Neuron (in vitro differentiated cells): ENCODE measurements around the gene TNPO1.

Experiments
- H2AFZ ChIP-seq: one replicate; pipeline ENCODE4 v1.6.1; 2013; ENCODE audit warnings: low read depth, mild to moderate bottlenecking, inconsistent platforms, low read length, moderate library complexity
- H3K27me3 ChIP-seq: one replicate; pipeline ENCODE4 v1.6.1; 2013; ENCODE audit warnings: low read length; ENCODE audit not compliant: insufficient read depth
- H3K36me3 ChIP-seq: one replicate; pipeline ENCODE4 v1.6.1; 2013; ENCODE audit warnings: low read length; ENCODE audit not compliant: insufficient read depth
- H3K4me1 ChIP-seq: one replicate; pipeline ENCODE4 v1.6.1; 2013; ENCODE audit warnings: low read length; ENCODE audit not compliant: insufficient read depth
- H3K4me3 ChIP-seq: 2 replicates; pipeline ENCODE4 v1.5.1; 2013; ENCODE audit warnings: mild to moderate bottlenecking, low read length, moderate library complexity
- H3K9me3 ChIP-seq: one replicate; pipeline ENCODE4 v1.6.1; 2013; ENCODE audit warnings: low read length

Gene TNPO1

GRCh38 chr5:72956324-72957140 is 140.1 kb downstream of the TNPO1 start:
- Histone ChIP-seq H3K4me1 (peaks cover 14% of the 10 kb centered on the region), H2AFZ (peak overlapping the region; percentile 78)

GRCh38 chr5:72957337-72957736 is 140.9 kb downstream of the TNPO1 start:
- Histone ChIP-seq H3K36me3 (no peaks in the 10 kb centered on the region), H3K4me3 (peak overlapping the region; percentile 97)

More at GRCh38 chr5:72956324-72957140, 140.1 kb downstream of the TNPO1 start:
- Histone ChIP-seq H3K27me3 (no peaks in the 10 kb centered on the region), H3K9me3 (no peaks in the 10 kb centered on the region), H3K4me3 (peak overlapping the region; percentile 97), H3K36me3 (no peaks in the 10 kb centered on the region)

GRCh38 chr5:72959257-72959656 is 142.8 kb downstream of the TNPO1 start:
- Histone ChIP-seq H3K4me3 (no peak overlapping the region), H3K27me3 (no peaks in the 10 kb centered on the region), H3K4me1 (peaks cover 12% of the 10 kb centered on the region), H3K9me3 (no peaks in the 10 kb centered on the region), H2AFZ (no peak overlapping the region), H3K36me3 (no peaks in the 10 kb centered on the region)

More at GRCh38 chr5:72957337-72957736, 140.9 kb downstream of the TNPO1 start:
- H3K9me3 ChIP-seq, result no peaks in the 10 kb centered on the region
- no peaks in the 10 kb centered on the region for H3K27me3 ChIP-seq
- peak overlapping the region; percentile 78 for H2AFZ ChIP-seq
- peaks cover 14% of the 10 kb centered on the region for H3K4me1 ChIP-seq
